Left hindlimb (tissue), 1 donor: ENCODE results near the gene TMED5.

Experiments
- DNase-seq: peaks from one replicate; pipeline ENCODE4 v3.0.0-alpha.2; 2018

TMED5 gene

DNA sequence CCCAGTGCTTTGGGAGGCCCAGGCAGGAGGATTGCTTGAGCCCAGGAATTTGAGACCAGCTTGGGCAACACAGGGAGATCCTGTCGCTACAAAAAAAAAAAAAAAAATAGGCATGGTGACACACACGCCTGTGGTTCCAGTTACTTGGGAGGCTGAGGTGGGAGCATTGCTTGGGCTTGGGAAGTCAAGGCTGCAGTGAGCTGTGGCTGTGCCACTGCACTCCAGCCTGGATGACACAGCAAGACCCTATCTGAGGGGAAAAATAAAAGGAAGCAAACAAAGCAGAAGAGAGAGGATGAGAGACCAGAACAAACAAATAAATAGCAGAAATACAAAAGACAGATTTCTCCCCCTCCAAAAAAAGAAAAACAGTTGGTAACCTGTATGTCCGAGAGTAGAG lies 67.1 kb downstream of the TMED5 start:
- DNase-seq = no peak

DNA sequence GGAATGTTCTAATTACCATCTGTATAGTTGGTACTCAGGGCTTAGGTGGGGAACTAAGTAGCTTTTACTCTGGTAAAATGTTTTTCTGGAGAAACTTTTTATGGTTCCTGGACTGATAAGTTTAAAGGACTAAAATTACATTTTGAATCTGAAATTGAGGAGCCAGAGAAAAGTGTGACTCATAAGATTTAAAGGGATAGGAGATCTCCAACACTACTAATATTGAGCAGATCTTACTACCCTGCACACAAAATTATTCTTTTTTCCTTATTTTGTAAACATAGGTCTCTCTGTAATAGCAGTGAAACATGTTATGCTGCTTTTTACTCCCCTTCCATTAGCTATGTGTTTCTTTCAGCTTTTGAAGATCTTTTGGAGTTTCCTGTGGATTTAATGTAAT lies 68.7 kb downstream of the TMED5 start:
- no peak for DNase-seq

GRCh38 chr1:93111065-93111464 lies 69.1 kb downstream of the TMED5 start:
- DNase-seq = no peak

DNA sequence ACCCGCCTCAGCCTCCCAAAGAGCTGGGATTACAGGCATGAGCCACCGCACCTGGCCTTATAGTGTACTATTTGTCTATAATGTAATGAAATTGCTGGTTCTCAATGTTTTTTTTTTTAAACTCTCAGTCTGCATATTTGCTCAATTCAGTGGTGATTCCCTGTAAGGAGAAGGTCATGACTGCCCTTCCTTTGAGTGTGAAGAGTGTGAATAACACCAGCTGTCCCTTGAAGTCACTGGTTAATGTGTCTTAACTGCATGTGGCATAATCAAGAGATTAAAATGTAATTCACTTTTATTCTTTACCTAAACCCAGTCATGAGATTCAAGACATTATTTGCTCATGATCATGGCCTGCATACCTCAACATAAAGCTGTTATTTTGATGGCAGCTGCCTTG lies 70.6 kb downstream of the TMED5 start:
- no peak for DNase-seq

DNA sequence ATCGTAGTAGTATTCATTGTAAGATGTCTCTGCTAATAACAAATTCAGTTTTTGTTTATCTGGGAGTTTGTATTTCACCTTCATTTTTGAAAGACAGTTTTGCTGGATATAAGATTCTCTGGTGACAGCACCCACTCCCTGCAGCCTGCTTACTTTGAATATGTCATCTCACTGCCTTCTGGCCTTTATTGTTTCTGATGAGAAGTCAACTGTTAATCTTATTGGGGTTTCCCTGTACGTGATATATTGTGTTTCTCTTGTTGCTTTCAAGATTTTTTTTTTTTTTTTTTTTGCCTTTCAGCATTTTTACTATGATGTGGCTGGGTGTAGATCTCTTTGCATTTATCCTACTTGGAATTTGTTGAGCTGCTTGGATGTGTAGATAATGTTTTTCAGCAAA lies 71.9 kb downstream of the TMED5 start:
- no peak for DNase-seq

GRCh38 chr1:93107395-93107794 lies 72.8 kb downstream of the TMED5 start:
- no peak for DNase-seq

GRCh38 chr1:93106226-93106625 lies 74.0 kb downstream of the TMED5 start:
- DNase-seq = no peak

- DNase-seq = no peak
Measured at GRCh38 chr1:93102142-93102541, 78.1 kb downstream of the TMED5 start.
